Measurements from ENCODE around the gene TMEM128.

DNA sequence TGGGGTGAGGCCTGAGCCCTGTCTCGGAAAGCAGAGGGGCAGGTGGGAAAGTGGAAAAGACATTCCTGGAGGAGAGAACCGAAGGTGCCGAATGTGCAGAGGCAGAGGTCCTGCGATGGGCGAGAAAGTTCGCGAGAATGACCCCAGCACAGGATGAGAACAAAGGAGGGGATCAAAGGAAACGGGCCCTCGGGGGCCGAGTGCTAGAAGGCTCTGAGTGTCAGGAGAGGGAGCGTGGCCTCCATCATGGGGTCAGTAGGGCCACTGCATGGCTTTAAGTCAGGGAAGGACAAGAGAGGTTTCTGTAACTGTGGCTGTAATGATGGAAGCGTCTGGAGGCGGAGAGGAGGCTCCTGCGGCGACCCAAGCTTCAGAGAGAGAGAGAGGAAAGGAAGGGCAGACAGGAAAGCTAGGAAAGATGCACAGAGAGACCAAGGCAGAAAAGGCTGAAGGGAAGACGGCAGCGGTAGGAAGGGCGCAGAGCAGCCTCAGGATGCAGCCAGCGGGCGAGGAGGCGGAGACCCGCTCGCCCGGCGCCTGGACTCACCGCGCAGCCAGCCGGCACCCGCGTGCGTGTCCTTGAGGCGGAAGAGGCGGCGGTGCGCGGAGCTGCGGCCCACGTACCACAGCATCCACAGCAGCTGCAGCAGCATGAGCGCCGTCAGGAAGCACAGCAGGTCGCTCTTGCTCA is 22.0 kb downstream of the TMEM128 start:
- TF ChIP-seq, protein P1, sequence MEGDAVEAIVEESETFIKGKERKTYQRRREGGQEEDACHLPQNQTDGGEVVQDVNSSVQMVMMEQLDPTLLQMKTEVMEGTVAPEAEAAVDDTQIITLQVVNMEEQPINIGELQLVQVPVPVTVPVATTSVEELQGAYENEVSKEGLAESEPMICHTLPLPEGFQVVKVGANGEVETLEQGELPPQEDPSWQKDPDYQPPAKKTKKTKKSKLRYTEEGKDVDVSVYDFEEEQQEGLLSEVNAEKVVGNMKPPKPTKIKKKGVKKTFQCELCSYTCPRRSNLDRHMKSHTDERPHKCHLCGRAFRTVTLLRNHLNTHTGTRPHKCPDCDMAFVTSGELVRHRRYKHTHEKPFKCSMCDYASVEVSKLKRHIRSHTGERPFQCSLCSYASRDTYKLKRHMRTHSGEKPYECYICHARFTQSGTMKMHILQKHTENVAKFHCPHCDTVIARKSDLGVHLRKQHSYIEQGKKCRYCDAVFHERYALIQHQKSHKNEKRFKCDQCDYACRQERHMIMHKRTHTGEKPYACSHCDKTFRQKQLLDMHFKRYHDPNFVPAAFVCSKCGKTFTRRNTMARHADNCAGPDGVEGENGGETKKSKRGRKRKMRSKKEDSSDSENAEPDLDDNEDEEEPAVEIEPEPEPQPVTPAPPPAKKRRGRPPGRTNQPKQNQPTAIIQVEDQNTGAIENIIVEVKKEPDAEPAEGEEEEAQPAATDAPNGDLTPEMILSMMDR (conservative IDR thresholded peaks at IDR 0.05; ENCODE audit: low read depth, low read length), result no peak
- TF ChIP-seq EZH2 (IDR thresholded peaks at IDR 0.05; ENCODE audit: borderline replicate concordance, low read depth, low read length, poor library complexity, severe bottlenecking), result no peak
